NCI-H2227 (cell line): ENCODE measurements around the gene SLC6A9.

Experiments
- DNase-seq: peaks from one replicate; lab custom pipeline; 2025; ENCODE audit not compliant: unreplicated experiment; lab: John Stamatoyannopoulos, UW

Gene SLC6A9

DNA sequence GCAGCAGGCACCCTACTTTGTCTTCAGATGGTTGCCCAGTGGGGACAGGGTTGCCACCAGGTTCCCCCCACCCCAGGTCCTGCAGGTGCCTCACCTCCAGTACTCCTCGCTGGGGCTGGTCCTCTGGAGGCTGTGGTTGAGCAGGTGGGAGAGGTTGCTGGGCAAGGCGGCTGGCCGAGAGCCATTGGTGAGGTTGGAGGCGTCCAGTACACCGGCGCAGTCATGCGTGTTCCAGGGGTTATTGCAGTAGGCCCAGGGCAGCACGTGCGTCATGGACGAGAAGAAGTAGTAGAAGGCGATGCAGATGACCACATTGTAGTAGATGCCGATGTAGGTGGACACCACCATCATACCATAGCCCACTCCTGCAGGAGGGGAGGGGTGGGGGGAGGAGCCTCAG lies 23.0 kb downstream of the SLC6A9 start:
- DNase-seq: no peak

DNA sequence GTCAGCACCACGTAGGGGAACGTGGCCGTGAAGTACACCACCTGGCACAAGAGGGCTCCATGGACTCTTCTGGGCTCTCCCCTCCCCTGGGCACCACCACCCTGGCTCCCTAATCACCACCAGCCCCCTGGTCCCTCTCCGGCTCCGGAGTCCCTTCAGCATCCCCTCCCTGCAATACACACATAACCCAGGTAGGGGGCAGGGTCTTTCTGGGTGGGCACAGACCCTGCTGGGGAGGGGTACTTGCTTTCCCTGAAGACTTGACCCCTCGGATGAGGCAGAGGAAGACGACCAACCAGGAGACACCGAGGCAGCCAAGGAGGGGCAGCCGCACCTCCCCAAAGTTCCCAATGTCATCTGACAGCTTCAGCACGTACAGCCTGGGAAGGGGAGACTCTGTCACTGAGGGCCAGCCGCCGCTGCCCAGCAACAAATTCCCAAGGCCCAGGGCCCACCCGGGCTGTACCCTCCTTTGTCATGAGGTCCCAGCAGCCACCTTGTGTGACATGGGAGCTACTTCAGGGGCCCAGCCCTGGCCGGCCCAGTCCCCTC lies 28.6 kb downstream of the SLC6A9 start:
- no peak for DNase-seq

DNA sequence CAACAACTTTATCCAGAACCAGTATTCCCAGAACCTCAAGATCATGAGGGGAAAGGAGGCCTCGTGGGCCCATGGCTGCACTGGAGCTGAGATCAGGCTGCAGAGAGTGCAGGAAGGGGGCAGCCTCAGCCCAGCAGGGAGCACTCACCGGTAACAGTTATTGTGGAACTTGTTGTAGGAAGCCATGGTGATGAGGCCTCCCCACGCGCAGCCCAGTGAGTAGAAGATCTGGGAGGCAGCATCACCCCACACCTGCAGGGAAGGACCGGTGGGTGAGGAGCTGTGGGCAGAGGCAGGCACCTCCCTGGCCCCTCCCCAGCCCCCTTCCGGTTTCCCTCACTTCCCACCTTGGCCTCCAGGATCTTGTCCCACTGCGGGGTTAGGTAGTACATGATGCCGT lies 29.1 kb downstream of the SLC6A9 start:
- DNase-seq: no peak

DNA sequence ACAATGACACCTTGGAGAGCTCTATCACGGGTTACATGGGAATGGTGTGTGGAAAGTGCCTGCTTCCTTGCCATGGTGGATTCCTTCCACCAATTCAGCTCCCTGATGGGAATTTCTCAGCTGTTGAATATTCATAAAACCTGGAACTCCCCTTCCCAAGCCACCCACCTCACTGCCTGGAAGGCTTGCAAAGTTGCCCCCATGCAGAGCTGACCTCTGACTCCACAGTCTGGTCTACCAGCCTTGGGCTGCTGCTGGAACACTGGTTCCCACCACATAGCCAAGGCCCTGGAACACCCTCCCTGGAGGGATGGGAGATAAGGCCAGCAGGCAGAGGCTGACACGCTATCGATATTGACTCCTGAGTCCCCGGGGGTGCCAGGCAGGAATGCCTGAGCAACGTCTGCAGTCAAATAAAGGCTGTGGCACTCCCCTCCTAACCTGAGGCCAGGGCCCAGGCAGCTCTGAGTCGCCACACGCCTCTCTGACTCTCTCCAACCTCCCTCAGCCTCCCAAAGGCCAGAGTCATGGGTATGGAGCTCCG lies 31.1 kb downstream of the SLC6A9 start:
- no peak for DNase-seq

DNA sequence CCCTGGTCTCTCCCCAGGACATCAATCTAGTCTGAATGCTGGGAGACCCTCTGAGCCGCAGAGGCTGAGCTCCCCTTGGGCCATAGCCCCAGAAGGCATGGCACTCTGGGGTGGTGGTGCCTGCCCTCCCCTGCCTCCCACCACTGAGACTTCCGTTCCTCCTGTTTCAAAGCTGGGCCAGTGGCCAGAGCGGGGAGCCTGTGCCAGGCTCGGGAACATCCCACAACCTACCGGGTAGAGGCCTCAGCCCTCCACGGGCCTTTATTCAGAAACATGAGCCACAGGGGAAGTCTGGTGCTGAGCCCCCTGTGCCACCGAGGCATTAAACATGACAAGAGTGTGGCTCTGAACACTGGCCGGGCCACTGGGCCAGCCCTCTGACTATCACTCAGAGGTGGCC lies 31.8 kb downstream of the SLC6A9 start:
- DNase-seq: no peak

DNA sequence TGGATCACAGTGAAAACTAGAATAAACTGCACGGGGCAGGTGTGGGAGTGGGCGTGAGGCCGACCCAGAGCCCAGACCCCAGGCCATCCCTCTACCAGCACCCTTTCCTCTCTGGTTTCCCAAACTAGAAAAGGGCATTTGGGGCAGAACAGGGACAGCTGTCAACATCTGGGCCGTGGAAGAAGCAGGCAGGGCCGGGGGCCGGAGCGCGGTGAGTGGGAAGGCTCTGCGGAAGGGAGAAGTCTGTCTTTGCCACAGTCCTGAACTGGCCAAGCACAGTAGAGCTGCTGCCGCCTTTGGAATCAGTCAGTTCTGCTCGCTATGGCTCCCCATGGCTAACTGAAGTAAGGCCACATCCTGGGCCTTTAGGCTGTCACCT lies 33.3 kb downstream of the SLC6A9 start:
- DNase-seq: no peak

DNA sequence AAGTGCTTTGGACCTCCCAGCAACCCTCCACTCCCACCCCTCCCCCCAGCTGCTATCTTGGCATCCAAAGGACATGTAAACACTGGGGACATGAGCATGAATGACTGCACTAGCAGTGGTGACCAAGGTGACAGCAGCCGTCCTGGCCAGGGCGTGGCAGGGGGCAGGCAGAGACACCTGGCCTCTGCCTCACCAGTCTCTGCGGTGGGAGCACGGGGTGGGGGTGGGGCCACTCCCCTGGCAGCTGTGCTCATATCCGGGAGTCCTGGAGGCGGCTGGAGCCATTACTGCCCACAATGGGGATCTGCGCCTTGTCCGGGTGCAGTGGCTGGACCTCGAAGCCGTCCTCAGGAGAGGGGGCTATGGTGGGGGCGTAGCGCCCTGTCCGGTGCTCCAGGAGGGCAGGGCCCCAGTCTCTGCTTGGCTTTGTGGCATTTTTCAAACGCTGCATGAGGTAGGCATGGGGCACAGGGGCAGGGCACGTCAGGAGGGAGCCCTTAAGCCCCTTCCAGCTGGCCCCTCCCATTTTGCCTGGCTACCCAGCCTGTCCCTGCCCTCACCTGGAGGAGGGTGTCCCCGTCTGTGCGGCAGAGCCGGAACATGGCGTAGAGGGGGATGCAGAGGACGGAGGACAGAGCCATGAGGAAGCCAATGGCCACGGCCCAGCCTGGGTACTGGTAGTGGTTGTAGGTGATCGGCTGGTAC lies 33.8 kb downstream of the SLC6A9 start:
- peak; percentile 18 for DNase-seq

DNA sequence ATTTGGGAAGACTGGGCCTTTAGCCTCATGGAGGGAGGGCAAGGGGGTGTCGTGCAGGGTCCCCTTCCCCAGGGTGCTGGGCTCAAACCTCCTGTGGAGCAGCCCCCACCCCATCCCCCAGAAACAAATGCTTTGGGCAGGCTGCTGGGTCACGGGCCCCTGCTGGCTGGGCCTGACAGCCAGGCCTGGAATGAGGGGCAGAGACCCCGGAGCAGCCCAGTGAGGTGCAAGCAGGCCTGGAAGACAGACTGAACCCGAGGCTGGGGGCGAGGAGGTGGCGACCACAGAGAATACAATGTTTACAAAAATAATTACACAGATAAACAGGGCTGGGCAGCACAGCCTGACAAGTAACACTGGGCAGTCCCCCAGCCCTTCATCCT lies 34.5 kb downstream of the SLC6A9 start:
- no peak for DNase-seq

DNA sequence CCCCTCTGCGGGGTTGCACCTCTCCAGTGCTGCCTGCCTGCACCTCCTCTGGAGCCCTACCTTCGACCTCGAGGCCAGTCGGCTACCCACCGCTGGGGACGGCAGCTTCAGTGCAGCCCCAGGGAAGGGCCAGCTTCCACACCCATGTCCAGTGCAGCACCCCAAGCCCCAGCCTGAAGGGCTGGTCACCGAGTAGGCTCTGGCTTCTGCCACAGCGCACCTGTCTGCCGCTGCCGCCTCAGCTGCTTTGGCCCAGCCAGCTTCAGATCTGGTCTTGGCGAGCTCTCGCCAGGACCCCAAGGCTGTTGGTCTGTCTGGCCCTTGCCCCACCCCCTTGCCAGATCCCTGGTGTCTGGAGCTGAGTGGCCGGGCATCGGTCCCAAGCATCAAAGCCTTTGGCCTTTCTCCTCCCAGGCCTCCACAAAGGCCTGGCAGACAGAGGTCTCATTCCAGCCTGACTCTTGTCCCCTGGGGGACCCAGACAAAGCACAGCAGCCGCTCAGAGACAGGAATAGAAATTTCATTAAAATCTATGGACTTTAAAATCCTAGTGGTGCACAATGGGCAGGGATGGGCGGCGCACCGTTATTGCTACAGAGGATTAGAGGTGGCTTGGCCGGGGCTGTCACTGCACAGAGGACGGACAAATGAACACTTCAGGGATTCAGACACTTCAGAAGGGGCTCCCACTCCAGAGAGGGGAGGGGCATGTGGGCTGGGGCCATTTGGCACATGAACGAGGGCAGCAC lies 35.1 kb downstream of the SLC6A9 start:
- DNase-seq: no peak

DNA sequence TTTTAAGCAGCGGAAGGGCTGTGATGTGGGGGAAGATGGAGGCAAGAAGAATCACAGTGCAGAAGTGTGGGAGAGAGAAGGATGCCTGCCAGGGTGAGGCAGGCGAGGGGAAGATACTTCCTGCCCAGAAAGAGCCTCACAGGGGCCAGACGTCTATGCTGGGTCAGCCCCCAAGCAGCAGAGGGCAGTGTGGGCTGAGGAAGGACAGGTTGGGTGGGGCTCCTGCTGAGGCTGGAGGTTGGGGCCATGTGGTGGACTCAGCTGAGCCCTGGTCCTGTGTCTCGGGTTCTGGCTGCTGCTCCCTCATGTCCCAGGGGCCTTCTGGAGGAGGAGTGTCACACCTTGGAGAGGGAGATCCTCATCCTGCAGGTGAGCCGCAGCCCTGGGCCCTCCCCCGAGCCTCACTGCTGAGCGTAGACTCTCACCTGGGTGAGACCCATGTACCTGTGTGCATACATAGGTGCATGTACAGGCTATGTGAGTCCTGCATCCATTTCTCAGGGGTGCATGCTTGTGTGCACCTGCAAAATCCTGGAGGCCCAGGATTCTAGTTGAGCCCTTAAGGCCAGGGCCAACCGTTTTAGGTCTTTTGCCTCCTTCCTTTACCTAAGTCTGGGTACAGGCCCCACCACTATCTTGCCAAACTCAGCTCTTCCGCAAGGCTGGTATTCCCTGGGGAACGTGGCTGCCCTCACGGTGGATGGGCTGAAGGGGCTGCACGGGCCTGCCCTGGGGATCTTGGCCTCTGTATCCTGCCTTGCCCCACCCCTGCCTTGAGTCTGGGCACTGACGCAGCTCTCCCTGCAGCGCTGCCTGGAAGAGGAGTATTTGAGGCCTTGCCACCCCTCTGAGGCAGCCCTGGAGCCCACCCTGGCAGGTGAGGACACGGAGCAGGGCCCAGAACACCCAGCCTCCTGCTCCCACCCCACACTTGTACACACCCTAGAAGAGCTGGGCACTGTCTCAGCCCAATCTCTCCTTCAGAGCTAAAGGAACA lies 36.2 kb downstream of the SLC6A9 start:
- peak; percentile 17 for DNase-seq

DNA sequence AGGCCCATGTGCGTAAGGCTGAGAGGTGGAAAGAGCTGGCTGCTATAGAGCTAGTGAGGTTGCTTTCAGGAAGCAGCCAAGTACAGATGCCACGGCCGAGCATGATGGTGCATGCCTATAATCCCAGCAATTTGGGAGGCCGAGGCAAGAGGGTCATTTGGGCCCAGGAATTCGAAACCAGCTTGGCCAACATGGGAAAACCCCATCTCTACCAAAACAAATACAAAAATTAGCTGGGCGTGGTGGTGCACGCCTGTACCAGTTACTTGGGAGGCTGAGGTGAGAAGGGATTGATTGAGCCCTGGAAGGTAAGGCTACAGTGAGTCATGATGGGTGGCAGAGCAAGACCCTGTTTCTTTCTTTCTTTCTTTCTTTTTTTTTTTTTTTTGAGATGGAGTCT lies 37.2 kb downstream of the SLC6A9 start:
- no peak for DNase-seq

DNA sequence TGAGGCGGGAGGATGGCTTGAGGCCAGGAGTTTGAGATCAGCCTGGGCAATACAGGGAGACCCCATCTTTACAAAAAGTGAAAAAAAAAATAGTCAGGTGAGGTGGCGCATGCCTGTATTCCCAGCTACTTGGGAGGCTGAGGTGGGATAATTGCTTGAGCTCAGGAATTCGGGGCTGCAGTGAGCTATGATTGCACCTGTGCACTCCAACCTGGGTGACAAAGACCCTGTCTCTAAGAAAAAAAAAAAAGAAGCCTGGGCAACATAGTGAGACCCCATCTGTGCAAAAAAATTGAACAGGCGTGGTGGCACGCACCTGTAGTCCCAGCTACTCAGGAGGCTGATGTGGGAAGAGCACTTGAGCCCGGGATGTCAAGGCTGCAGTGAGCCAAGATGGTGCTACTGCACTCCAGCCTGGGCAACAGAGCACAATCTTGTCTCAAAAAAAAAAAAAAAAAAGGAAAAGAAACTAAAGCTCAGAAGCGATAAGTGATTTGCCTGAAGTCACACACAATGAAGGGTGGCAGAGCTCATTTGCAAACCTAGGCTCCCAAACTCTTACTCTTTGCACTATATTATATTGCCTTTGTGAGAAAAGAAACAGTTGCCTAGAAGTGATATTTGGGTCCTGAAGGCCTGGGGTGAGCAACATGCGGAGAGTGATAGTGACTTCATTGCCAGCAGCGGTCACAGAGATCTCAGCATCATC lies 37.9 kb downstream of the SLC6A9 start:
- DNase-seq: no peak

DNA sequence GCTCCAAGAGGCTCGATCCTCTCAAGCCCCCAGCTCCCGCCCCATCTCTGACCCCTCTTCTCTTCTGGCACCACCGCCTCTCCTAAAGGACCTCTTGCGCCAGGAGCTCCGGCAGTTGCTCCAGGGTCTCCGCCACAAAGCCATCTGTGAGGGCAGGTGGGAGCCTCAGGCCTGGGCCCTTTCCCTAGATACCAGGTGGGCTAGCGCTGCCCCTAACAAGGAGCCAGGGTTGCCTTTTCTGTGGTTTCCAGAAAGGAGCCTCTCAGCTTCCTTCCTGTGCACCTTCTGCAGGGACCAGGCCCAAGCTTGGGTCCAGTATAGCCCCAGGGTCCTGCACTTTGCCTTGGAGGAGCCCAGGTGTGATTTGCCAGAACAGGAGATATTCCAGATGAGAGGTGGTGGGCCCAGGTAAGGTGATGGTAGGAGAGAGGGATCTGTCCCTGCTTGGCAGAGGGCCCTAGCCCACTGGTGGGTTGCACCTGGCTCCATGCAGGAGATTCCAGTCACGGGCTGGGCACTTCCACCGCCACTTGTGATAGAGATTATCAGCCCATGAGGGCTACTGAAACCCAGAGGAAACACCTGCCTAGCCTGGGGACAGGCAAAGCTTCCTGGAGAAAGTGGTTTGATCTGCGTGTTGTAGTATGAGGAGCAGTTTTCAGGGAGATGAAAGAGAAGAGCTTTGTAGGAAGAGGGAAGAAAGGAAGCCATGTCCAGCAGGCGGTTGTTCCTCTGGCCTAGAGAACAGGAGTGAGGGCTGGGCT lies 38.8 kb downstream of the SLC6A9 start:
- DNase-seq: no peak

DNA sequence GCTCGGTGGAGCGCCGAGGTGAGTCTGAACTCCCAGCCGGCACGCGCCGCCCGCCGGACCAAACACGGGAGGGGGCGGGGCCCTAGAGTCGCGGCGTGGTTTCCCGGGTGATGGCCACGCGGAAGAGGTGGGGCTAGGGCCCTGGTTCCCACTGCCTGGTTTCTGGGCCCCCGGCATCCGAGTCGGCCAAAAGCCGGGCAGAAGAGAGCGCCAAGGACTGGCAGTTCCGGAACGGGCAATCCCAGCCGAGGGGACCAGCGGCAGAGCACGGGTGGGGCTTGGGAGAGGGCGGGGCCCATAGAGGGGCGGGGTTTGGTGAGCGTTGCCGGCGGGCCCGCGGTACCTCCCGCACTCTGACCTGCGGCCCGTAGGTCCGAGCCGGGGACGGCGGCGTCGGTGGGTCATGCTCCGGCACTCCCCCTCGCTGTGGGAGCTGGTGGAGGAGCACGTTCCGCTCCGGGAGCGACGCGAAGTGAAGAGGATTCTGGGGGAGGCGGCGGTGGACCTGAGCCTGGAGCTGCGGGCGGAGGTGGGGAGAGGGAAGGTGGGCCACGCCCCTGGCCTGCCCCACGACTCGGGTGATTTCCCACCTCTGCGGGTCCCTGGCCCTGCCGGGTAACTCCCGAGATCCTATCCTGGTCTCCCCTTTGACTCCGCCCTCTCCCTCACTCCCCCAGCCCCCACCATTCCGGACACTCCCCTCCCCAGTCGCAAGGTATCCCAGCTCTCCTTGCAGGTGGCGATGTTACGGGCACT lies 39.6 kb downstream of the SLC6A9 start, which contains the start of gene CCDC24:
TSS of gene CCDC24 (plus strand) at position 124 of the 756 bp plus-strand sequence. CDS start at position 404, 280 bp downstream.
- DNase-seq: peak; percentile 88

DNA sequence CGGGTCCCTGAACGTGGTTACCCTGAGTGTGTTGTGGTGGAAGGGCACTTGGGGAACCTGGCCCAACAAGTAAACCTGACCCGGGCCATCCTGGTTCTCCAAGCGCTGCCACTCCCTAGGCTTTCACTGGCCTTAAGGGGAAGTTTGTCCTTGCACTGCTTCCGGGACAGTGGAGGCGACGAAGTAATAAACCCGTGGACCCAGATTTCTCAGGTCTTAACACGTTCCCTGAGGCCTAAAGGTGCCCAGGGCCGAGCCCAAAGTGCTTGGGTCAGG lies 40.1 kb downstream of the SLC6A9 start:
- no peak for DNase-seq

DNA sequence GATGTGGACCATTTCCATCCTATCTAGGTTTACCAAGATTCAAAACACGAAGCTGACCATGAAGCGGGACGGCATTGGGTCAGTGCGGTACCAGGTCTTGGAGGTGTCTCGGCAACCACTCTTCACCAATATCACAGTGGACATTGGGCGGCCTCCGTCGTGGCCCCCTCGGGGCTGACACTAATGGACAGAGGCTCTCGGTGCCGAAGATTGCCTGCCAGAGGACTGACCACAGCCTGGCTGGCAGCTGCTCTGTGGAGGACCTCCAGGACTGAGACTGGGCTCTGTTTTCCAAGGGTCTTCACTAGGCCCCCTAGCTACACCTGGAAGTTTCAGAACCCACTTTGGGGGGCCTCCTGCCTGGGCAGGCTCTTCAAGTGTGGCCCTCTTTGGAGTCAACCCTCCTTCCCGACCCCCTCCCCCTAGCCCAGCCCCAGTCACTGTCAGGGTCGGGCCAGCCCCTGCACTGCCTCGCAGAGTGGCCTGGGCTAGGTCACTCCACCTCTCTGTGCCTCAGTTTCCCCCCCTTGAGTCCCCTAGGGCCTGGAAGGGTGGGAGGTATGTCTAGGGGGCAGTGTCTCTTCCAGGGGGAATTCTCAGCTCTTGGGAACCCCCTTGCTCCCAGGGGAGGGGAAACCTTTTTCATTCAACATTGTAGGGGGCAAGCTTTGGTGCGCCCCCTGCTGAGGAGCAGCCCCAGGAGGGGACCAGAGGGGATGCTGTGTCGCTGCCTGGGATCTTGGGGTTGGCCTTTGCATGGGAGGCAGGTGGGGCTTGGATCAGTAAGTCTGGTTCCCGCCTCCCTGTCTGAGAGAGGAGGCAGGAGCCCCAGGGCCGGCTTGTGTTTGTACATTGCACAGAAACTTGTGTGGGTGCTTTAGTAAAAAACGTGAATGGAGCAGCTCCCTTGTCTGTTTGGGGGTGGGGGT lies 40.7 kb downstream of the SLC6A9 start:
- DNase-seq: peak; percentile 45

DNA sequence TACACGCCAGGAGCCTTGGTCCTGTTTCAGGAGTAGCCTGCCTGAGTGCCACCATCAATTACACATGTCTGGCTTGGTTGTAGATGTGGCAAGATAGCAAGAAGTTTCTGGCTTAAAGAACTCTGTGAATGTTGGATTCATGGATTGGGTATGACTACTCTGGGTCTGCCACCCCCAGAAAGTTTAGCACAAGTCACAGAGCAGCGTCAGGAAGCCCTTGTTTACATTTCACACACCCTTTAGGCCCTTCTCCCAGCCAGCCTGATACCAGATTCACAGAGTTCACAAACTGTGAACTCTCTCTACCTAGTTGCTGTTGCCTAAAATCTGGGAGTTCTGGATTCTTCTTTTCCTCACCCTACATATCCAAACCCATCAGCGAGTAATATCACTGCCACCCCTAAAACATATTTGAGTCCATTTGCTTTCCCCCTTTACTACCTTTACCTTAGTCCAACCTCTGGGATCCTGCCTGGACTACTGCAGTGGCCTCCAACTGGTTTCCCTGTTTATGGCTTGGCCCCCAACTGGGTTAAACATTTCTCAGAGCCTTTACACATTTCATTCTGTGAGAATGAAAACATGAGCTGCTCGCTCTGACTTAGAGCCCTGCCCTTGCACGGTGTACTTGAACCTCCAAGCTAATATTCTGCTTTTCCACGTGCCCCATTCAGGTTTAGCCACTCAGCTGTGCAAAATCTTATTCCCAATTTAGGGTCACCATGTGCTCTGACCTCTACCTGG lies 43.9 kb downstream of the SLC6A9 start:
- no peak for DNase-seq
